GM12875 (cell line): ENCODE results near the gene AQP12B.
"Not testable (repeated sequence)": the region's sequence is repeated elsewhere in the genome, so short reads cannot be mapped to it uniquely, and the experiment has no call there.

ENCODE experiments used
- H3K4me3 ChIP-seq: one replicate; pipeline ENCODE4 v1.5.1; 2011; ENCODE audit warnings: low read depth, low read length, control low read depth
- CTCF ChIP-seq: IDR thresholded peaks from 2 replicates; pipeline ENCODE4 v1.5.1; 2011; ENCODE audit warnings: low read depth, mild to moderate bottlenecking, control low read depth, inconsistent platforms, low read length, moderate library complexity, borderline replicate concordance; ENCODE audit not compliant: insufficient read depth

The AQP12B gene

DNA sequence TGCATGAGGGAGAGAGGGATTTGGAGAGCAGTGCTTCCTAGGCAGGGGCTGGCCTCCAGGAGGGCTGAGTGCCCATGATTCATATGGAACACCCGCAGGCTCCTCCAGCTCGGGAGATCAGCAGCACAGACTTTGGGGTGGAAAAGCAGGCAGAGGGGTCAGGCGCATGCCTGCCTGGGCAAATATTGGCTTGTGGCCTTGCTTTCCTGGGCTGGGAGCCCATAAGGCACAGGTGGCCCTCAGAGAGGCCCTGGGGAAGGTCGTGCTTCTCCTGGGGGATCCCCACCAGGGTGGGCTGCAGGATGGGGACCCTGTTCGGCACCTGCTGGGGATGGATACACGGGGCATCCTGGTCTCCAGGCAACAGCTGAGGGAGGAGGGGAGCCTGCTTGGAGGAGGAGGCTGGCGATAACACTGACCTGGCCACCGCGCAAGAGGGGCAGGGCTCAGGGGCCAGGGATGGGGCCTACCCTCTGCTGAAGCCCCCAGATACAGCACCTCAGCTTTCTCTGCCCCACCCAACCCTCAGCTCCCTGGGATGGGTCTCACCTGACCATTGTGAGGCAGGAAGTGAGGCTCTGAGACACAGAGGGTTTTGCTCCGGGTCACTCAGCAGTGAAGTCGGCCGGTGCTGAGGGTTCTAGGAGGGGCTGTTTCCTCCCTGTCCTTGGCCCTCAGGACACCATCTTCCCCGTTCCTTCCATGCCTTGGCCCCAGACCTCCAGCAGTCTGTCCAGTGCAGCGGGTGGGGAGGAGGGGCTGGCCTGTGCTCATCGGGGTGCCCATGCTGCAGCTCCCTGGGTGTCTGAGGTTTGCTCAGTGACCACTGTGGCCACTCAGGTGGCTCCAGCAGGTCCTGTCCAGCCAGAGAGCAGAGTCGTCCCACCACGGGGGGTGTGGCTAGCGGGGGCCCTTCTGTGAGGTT lies 21.0 kb upstream of the AQP12B start:
- no peak for TF ChIP-seq CTCF
- H3K4me3 ChIP-seq = no peak overlapping the region

DNA sequence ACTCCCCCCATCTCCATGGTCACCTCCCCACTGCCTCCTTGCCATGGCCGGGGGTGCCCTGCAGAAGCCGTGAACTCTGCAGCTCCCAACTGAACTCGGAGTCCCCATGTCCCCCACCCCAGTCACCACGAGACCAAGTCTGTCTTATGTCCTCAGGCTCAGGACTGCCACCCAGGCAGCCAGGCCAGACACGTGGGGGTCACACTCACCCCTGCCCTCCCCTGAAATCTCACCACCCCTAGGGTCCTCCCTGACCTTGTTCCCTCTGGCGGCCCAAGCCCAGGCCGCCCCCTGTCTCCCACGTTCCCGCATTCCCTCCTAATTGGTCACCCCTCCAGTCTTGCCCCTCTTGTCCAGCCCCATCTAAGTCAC lies 19.9 kb upstream of the AQP12B start:
- no peak for TF ChIP-seq CTCF
- H3K4me3 ChIP-seq = no peak overlapping the region

GRCh38 chr2:240701736-240702639 lies 19.3 kb upstream of the AQP12B start:
- no peak overlapping the region for H3K4me3 ChIP-seq
- no peak for TF ChIP-seq CTCF

GRCh38 chr2:240701091-240701735 lies 18.5 kb upstream of the AQP12B start:
- H3K4me3 ChIP-seq = no peak overlapping the region
- no peak for TF ChIP-seq CTCF

DNA sequence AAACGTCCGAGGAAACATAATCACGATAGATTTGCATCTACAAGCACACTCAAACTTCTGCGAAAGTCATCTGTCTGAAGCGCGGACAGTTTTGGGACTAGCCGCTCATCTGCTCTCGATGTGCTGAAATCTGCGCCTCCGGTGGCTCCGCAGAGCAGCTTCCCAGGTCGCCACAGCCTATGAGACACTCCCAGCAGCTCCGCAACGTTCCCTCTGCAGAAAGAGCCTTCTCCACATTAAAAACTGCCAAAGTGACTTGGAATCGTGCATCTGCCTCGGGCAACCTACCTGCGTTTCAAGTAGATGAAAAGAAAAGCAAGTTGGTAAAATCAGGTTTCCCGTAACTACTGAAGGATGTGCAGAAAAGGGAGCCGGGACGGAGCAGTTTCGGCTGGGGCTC lies 17.9 kb upstream of the AQP12B start:
- H3K4me3 ChIP-seq = not testable (repeated sequence)

DNA sequence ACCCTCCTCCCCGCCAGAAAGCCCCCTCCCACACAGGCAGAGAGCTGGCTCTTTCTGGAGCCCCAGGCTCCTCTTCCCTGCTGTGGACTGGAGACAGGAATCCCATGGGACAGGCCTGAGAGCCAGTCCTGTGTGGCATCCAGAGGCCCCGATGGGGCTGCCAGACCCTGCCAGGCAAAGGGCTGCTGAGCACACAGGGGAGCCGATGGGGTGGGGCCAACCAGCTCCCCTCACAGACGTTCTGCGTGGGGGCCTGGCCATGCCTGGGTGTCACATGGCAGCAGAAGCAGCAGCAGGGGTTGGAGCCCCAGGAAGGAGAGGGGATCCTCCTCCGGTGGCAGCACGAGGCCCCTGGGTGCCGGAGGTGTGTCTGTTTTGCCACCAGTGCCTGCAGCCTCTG lies 17.1 kb upstream of the AQP12B start:
- H3K4me3 ChIP-seq = not testable (repeated sequence)

GRCh38 chr2:240698852-240699561 lies 16.3 kb upstream of the AQP12B start:
- not testable (repeated sequence) for H3K4me3 ChIP-seq

DNA sequence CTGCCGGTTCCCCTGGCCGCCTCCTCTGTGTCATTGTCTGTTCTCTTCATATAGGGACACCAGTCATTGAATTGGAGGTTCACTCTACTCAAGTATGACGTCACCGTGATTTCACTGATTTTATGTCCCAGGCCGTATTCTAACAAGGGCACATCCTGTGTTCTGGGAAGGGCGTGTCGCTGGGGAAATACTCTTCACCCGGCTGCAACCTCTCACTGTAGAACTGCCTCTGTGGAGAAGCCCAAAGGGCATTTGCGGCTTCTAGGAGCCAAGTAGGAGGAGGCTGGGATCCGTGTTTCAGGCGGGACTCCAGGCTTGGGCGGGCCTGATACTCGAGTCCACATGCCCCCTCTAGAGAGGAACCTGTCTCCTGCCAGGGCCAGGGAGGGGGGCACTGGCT lies 13.8 kb upstream of the AQP12B start:
- not testable (repeated sequence) for H3K4me3 ChIP-seq

GRCh38 chr2:240695593-240695992 lies 12.9 kb upstream of the AQP12B start:
- H3K4me3 ChIP-seq = not testable (repeated sequence)

GRCh38 chr2:240694304-240694703 lies 11.6 kb upstream of the AQP12B start:
- not testable (repeated sequence) for H3K4me3 ChIP-seq

DNA sequence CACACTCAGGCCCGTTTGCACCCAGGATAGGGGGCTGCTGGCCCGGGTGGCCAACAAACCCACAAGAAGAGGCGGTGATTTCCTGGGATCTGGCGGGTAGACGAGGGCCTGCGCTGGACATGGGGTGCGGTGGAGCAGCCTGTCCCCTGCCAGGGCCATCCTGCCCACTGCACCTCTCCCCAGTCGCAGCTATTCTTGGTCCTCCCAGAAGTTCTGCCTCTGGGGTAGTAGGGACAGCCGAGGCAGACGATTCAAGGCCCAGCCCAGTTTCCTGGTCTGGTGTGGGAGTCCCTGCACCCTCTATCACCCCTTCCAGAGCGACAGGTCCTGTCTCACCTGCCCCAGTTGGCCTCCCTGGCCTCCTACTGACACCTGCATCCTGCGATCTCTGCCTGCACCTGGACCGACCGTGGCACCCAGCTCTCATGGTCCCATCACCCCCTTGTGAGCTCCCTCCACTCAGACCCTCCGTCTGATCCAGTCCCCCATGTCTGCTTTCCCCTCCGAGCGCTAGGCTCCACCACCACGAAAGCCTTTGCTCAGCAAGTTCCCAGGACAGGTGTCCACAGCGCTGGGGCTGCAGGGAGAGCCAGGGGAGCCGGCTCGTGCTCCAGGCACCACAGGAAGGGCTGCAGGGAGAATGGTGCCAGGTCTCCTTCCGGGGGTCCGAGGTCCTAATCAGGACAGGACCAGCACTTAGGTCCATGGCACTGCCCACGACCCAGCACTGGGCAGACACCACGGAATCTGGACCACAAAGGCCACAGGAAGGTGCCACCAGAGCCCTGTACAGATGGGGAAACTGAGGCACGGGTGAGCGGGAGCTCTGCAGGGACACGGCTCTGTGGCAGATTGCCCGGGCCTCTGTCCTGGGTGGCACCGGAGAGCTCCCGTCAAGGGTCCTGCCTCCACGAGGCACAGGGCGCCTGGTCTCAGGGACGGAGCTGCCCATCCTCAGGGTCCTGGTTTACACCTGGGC lies 10.2 kb upstream of the AQP12B start:
- not testable (repeated sequence) for H3K4me3 ChIP-seq

GRCh38 chr2:240691631-240692420 lies 9.1 kb upstream of the AQP12B start, which contains the start of gene AQP12A:
AQP12A (plus strand) TSS chr2:240691866; CDS start chr2:240691914, 48 bp downstream.
- H3K4me3 ChIP-seq = not testable (repeated sequence)
